GM19351 (cell line): Measurements from ENCODE around the gene HK1.

Experiments used
- ATAC-seq: cut with Tn5 transposase; IDR thresholded peaks from one replicate; pipeline ENCODE4 v1.9.1; 2021; ENCODE audit warnings: mild to moderate bottlenecking, moderate library complexity; ENCODE audit not compliant: unreplicated experiment

HK1 gene

DNA sequence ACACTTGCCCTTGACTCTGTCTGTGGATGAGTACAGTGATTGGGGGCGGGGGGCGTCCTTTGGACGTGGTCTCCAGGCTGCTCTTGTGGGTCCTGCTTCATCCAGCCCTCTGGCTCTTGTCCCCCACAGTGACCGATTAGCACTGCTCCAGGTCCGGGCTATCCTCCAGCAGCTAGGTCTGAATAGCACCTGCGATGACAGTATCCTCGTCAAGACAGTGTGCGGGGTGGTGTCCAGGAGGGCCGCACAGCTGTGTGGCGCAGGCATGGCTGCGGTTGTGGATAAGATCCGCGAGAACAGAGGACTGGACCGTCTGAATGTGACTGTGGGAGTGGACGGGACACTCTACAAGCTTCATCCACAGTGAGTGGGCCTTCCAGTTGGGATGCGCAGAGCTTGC is 120.2 kb downstream of the HK1 start:
- ATAC-seq: no peak

DNA sequence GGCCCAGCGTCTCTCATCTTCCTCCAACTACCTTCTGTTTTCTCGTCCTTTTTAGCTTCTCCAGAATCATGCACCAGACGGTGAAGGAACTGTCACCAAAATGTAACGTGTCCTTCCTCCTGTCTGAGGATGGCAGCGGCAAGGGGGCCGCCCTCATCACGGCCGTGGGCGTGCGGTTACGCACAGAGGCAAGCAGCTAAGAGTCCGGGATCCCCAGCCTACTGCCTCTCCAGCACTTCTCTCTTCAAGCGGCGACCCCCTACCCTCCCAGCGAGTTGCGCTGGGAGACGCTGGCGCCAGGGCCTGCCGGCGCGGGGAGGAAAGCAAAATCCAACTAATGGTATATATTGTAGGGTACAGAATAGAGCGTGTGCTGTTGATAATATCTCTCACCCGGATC is 122.6 kb downstream of the HK1 start:
- ATAC-seq: no peak

DNA sequence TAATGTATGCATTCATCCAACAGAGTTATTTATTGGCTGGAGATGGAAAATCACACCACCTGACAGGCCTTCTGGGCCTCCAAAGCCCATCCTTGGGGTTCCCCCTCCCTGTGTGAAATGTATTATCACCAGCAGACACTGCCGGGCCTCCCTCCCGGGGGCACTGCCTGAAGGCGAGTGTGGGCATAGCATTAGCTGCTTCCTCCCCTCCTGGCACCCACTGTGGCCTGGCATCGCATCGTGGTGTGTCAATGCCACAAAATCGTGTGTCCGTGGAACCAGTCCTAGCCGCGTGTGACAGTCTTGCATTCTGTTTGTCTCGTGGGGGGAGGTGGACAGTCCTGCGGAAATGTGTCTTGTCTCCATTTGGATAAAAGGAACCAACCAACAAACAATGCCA is 123.1 kb downstream of the HK1 start:
- ATAC-seq: no peak

DNA sequence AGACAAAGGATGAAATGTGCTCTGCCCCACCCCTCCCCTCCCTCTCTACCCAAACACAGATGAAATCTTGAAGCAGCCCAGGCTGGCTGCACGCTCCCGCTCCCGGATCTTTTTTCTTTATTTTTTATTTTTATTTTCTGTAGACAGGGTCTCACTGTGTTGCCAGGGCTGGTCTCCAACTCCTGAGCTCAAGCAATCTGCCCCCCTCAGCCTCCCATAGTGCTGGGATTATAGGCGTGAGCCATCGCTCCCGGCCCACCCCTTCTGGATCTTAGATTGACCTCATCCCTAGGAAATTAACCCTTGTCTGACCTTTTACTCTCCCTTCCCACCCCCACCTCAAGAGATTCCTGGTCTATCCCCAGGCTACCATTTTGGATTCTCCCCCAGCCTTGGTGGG is 124.1 kb downstream of the HK1 start:
- no peak for ATAC-seq

DNA sequence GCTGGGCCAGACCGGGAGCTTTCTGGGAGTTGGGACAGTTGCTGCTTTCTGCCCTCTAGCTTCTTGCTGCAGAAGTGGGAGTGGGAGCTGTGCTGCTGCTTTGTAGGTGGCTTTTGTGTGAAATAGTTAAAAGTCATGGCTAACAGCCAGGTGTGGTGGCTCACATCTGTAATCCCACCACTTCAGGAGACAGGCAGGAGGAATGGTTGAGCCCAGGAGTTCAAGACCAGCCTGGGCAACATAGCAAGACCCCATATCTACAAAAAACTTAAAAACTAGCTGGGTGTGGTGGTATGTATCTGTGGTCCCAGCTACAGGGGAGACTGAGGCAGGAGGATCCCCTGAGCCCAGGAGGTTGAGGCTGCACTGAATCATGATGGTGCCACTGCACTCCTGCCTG is 124.8 kb downstream of the HK1 start:
- no peak for ATAC-seq

DNA sequence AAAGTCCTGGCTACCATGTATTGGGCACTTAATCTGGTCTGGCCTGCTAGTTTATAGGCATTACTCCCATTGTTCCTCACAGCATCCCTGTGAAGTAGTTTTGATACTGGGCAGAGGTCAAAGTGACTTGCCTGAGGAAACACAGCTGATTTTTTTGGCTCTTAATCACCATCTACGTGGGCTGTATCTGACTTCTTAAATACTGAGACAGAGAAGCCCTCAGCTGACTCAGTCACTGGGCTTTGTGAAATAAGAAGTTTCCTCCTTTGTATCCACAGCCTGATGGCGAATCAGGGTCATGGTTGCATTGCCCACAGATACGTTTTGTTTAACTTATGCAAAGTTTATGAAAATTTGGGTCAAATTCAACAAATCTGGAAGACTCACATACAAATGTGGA is 125.2 kb downstream of the HK1 start:
- ATAC-seq: no peak

DNA sequence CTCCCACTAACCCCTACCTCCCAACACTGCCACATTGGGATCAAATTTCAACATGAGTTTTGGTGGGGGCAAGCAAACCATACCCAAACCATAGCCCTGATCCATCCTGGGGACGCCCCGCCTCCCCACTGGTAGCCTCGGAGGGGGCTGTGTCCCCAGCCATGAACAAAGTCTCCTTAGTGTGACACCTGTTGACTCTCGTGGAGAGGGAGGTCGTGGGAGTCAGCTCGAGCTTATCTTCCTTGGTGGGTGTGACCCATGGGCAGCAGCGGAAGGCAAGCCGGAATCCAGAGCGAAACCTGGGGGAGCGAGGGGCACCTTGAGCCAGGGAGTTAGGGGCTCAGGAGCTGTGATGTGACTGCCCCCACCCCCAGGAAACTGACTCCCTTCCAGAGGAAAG is 126.5 kb downstream of the HK1 start:
- no peak for ATAC-seq

DNA sequence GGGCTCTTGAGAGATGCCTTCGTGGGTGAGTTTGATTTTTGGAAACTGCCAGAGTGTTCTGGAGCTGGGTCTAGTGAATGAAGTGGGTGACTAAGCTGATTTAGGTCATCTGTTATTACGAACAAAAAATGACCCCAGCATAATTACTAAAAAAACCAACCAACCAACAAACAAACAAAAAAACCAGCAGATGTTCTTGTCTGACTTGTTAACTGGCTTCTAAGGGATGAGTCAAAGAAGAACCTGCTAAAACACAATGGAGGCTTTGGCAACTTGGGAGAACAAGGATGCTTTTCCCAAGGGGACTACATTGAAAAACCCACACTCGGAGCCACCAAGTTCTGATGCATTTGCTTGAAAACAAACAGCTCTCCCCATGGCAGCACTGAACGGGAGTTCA is 126.9 kb downstream of the HK1 start:
- no peak for ATAC-seq

DNA sequence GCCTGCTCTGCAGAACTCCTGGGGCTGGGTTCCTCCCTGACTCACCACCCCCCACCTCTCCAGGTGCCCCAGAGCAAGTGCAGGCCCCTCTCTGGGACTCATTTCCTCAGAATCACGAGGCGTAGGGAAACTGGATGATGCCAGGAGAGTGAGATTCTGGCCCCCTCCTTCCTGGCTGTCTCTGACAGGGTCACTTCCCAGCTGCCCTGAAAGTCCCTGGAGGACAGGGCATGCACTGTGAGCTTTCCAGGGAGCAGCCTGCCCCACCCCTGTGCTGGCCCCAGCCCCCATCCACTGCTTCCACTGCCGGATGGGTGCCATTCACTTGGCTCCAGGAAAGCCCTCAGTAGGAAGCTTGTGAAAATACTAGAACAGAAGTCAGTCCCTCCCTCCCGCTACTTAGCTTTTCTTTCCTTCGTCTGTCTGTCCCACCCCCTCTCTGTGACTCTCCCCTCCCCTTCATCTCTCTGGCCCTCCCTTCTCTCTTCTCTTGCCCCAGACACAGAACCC is 128.1 kb downstream of the HK1 start:
- no peak for ATAC-seq

DNA sequence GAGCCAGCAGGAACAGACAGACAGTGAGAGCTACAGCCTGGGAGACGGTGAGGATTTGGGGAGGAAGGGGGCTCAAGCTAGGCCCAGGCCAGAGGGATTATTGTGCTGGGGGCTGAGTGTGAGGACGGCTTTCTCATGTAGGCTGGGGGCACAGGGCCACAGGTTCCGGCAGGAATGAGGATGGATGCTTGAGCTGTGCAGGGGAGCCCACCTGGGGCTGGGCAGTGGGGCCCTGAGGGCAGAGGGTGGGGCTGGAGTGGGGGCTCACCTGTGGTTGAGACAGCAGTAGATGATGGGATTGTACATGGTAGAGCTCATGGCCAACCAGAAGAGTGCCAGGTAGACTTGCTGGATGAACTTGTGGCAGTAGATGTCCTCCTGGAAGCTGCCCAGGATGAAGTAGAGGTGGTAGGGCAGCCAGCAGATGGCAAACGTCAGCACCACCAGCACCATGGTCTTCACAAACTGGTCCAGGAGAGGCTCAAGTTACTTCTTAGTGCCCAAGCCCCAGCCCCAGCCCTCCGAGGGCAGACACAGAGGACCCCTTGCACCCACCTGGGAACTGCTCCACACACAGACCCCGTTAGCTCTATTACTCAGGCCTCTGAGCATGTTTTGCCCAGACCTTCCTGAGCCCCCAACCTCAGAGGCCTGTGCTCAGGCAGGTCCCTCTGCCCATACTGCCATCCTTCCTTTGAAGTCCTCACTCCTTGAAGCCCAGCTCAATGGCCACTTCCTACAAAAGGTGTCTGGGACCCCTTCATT is 128.7 kb downstream of the HK1 start:
- no peak for ATAC-seq

DNA sequence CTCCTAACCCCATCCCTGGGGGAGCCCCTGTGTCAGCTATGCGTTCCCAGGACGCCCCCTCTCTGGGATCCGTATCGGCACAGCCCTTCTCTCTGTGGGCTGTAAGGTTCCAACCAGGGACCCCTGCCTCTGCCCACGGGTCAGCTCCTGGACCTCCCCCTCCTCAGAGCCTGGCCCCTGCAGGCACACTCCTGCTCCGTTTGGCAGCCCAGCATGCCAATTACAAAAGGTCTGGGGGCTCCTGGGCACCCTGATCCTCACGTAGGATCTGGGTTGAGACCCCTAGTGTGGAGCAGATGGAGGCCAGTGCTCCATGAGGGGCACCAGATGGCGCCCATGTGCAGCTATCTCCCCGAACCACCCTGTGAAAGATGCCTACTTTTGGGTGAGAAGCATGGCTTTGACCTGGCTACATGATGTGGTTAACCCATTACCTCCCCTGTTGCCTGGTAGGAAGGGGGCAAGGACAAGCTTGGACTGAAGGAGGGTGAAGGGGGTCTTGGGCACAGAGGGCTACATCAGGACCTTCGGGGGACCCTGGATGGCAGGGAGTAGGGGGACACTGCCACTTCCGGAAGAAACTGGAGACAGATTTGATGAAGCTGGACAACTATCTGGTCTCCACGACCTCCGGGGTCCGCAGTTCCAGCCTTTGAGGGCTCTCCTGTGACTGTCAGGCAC is 129.5 kb downstream of the HK1 start:
- no peak for ATAC-seq

DNA sequence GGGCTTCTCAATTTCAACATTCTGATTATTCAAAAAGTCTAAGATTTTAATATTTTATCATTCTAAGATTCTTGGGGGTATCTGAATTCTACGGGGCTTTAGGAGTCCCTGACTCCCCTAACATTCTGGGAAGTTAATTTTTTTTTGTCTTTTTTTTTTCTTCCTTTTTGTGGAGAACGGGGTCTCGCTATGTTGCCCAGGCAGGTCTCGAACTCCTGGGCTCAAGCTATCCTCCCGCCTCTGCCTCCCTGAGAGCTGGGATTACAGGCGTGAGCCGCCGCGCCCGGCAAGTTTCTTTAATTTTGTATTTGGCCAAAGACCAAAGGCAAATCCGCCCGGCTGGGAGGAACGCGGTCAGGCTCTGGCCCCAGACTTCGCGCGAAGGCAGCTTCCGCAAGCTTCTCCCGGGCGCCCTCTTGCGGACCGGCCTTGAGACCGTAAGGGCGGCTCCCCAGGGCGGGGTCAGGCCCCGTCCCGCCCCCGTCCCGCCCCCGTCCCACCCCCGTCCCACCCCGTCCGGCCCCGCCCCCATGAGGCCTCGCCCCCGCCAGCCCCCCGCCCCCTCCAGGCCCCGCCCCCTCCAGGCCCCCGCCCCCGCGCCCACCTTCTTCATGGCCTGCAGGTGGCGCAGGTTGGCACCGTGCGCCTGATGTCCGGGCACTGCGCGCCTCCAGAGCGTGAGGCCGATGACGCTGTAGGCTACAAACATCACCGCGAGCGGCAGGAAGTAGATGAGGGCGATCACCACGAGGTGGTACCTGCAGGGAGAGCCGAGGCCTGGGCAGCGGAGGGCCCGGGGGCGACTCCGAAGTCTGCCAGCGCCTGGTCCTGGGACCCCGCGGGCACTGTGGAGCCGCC is 130.3 kb downstream of the HK1 start:
- ATAC-seq: peak; percentile 82

DNA sequence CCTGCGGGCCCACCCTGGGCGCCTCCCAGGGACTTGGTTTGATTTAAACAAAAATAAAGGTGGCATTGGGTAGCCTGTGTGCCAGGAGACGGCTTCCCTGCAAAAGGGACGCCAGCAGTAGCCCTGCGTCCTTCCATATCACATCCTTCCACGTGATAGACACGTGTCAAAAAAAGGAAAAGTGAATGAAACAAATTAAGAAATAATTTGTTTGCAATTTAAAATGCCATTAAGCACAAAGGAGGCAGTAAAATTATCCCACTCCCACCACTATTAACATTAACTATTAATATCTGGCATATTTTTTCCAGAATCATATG is 130.8 kb downstream of the HK1 start:
- no peak for ATAC-seq

DNA sequence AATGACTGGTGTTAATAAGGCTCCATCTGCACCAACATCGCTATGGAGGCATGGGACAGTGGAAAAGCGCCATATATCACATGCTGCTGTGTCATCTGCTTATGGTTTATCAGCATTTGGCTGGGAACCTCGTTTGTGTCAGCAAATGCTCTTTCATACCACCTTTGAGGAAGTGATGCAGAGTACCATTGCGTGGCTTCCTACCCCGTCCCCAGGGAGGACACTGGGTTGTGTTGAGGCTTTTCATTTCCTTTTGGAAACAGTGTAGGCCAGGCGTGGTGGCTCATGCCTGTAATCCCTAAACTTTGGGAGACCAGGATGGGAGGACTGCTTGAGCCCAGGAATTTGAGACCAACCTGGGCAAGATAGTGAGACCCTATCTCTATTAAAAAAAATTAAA is 131.7 kb downstream of the HK1 start:
- ATAC-seq: no peak

DNA sequence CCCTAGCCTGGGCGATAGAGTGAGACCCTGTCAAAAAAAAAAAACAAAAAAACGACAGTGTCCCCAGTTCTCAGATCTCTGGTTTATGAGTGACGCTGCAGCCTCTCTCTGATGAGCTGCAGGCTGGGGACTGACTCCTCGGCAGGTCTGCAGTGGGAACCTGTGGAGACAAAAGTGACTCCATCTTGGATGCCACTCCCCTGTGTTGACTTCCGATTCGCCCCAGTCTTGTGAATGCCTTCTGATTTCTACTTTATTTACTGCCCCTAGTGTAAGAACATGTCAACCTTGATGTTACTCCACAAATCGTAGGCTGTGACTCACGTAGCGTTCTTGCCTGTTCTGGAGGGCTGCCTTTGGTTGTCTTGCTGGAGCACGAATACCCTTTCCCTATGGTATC is 132.2 kb downstream of the HK1 start:
- no peak for ATAC-seq

DNA sequence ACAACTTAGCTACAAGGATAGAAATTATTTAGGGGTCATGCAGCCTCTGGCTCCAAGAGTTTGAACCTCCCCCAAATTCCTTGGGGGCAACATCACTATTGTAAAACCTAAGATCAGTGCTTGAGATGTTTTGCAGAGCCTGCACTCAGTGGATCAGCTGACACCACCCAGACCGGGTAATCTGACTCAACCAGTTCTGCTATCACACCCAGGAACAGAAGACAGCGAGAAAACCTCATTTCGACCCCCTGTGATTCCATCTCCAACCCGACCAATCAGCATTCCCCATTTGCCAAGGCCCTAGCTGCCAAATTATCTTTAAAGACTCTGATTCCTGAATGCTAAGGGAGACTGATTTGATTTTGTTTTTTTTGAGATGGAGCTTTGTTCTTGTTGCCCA is 133.2 kb downstream of the HK1 start:
- ATAC-seq: no peak

DNA sequence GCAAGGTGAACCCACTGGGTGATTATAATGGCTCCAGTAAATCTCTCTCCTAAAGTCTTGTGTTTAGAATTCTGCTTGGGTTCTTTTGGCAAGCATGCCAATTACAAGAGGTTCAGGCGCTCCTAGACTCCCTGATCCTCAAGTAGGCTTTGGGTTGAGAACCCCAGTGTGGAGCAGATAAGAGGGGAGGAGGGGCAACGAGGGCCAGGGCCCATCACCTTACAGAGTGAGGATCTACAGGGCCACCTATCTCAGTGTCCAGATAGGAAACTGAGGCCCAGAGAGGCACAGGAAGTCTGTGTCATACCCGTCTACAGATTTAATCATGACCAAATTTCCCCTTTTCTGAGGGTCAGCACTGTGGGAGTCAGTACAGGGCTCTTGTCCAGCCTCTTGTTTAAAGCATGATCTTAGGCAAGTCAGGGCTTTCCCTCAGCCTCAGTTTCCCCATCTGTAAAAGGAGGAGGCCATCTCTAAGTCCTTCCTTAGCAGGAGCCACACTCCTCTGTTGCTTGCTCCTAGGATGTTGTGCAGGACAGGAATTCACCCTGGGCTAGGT is 134.0 kb downstream of the HK1 start:
- no peak for ATAC-seq

DNA sequence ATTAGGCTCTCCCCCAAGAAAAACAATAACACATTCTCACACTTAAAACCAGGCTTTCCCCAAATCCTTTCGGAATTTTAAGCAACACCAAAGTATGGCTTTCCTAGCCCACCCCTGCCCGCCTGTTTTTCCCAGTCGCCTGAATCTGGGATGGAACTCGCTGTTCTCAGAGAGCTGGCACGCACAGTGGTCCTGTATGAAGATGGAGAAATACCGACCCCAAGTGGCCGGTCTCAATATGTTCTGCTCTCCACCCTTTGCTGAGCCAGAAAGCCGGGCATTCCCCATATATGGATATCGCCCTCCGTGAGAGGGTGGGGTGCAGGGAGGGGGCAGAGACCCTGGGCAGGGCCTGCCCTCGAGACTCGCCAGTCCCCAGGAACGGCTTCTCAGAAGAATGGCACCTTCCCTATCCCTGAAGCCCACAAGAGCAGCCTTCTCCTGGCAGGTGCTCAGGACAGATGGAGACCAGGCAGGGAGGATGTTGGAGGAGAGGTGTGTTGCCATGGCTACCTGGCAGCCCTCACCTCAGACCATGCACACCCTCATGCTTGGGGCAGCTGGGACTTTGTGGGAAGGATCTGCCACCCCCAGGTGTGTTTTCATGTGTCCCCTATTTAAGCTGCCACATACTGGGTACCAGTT is 135.0 kb downstream of the HK1 start:
- no peak for ATAC-seq

DNA sequence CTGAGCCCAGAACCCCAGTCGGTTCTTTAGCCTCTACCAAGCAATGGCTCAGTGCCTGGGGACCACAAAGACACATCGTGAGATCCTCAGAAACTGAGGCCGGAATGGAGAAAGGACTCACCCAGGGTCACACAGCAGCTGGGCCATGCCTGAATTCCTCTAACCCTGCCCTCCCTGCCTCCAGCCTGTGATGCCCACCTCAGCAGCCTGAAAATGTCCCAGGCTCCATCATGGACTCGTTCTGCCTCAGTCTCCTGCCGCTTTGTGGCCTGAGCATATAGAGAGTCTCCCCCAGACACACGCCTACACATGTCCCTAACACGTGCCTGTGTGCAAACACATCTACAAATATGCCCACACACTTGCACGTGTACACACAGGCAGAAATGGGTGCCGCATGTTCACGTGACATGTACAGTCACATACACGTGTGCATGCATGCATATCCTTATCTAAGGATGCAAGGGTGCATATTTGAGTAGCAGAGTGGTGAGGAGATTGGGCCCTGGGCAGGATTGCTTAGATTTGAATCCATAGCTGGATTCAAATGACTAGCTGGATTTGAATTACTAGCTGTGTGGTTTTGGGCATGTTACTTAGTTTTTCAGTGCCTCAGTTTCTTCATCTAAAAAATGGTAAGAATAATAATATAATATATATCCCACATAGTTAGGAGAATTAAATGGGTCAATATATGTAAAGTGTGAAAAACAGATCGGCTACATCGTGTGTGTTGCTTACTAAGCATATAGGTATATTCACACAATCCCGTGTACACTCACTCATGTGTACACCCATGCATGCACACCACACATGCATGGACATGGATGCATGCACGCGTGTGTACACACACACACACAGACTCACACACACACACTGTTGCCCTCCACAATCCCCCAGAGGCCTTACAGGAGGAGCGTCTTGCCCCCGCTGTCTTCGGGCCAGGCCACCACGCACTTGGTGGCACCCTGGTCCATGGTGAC is 136.0 kb downstream of the HK1 start:
- no peak for ATAC-seq

DNA sequence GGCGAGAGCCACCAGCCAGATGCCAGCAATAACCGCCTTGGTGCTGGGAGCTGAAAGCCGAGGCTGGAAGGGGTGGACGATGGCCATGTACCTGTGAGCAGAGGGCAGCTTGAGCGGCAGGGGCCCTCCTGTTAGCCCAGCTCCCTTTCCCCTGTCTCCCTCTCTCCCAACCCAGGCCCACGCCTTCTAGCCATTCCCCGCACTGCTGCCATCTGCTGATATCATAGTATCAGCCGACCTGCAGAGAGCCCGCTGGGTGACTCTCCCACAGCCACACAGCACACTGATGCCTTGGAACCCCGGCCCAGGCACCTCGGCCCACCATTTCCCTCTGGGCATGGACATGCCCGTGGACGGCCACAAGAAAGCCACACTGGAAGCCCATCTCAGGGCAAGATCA is 136.8 kb downstream of the HK1 start:
- ATAC-seq: no peak
